GM21447 (cell line): ENCODE data around the gene TEK.
"Not testable (repeated sequence)": the region's sequence is repeated elsewhere in the genome, so short reads cannot be mapped to it uniquely, and the experiment has no call there.

Source experiments
- ATAC-seq: cut with Tn5 transposase; IDR thresholded peaks from one replicate; pipeline ENCODE4 v1.9.1; 2021; ENCODE audit not compliant: unreplicated experiment

TEK gene

DNA sequence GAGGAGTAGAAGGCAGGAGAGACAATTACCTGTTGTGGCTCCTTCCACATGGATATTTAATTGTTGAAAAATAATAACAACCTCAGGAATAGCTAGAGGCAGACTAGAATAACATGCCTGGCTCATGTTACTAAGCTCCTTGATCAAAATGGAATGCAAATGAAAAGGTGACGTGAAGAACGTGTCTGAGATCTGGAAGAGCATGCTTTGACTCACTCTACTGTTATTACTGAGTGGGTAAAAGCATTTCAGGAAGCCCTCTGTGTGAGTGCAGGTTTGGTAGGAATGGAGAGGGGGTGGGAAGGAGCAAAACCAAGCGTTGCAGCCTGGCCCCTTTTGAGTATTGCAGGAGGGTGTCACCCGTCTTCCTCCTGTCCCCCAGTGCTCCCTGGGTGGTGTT is 103.2 kb downstream of the TEK start:
- no peak for ATAC-seq

DNA sequence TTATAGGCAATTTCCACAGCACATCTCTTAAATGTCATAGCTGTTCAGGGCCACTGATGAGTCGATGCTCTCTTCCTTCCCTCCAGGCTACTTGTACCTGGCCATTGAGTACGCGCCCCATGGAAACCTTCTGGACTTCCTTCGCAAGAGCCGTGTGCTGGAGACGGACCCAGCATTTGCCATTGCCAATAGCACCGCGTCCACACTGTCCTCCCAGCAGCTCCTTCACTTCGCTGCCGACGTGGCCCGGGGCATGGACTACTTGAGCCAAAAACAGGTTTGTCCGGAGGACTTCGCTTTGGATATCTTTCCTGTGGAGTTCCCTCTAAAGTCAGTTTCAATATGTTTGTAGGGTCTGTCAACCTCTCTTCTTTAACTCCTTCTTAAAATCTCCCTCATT is 103.6 kb downstream of the TEK start:
- ATAC-seq, result no peak

GRCh38 chr9:27227192-27227591 is 118.2 kb downstream of the TEK start:
- no peak for ATAC-seq

DNA sequence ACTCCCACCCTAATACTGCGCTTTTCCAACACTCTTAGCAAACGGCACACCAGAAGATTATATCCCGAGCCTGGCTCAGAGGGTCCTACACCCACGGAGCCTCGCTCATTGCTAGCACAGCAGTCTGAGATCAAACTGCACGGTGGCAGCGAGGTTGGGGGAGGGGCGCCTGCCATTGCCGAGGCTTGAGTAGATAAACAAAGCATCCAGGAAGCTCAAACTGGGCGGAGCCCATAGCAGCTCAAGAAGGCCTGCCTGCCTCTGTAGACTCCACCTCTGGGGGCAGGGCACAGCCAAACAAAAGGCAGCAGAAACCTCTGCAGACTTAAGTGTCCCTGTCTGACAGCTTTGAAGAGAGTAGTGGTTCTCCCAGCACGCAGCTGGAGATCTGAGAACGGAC is 130.6 kb downstream of the TEK start:
- ATAC-seq, result not testable (repeated sequence)

DNA sequence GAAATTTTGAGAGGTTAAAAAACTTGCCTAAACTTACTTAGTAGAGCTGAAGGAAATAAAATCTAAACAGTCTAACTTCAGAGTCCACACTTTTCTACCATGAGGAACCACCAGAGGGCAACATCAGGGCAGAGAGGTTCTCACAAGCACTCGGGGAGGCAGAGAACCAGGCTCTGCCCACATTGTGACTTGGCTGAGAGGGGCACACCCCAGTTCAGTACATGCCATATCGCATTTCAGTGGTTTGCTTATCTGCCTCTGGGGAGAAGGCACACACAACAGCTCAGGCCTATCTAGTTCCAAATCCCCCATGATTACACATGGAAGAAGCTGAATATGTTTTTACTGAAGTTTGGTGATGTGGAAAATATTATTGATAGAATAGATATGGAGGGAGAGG is 138.7 kb downstream of the TEK start:
- peak; percentile 60 for ATAC-seq

- no peak for ATAC-seq
These were observed 139.7 kb downstream of the TEK start for GRCh38 chr9:27248702-27249101.

GRCh38 chr9:27258662-27259061 is 149.6 kb downstream of the TEK start:
- ATAC-seq, result no peak

DNA sequence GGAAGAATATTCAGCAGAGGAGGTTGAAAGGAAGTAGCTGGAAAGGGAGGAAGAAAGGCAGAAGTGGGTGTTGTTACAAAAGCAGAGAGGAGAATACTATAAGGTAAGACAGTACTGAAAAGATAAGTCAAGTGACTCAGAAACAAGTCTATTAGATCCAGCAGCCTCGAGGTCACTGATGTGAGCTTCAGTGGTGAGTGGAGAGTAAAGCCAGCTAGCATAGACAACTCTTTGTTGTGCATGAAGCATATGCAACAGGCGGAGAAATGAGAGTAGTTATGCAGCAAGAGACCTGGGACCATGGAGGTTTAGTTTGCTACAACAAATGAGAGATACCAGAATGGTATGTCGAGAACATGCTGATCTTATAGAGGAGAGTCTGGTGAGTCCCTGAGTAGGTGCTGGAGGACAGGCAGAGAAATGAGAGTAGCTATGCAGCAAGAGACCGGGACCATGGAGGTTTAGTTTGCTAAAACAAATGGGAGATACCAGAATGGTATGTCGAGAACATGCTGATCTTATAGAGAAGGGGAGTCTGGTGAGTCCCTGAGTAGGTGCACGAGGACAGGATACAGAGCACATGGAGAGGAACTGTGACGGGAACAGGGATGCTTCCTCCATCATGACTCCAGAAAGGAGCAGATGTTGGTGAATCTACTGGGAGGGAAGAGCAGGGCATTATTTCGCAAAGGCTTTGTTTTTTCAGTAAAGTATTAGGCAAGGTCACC is 151.9 kb downstream of the TEK start:
- ATAC-seq, result no peak

DNA sequence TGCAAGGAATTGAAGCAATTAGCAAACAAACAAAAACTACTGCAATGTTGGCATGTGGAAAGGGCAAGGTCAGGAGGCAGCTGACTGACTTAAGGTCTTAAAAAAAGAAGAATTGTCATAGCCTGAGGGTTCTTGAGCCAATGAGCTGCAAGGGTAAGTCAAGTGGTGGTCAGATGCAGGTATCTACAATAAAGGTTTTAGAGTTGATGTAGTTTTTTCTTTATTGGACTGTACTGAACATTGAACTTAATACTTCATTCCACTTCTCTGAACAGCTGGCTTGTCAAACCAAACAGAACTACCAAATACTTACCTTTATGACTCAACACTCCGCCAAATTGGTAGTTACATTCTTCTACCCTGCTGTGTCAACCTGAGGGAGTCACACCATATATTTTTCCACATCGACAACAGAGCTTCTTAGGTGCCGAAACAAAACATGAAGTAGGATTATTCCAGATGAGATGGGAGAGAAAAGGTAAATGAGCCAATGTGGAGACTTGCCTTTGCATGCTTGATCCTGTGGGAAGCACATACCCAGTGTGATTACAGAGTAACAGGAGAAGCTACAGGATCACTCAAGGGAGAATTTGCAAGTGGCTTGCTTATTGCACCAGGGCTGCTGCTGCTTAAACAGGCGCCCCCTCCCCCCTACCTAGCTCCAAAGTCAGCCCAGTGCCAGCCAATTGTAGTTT is 152.6 kb downstream of the TEK start:
- no peak for ATAC-seq

DNA sequence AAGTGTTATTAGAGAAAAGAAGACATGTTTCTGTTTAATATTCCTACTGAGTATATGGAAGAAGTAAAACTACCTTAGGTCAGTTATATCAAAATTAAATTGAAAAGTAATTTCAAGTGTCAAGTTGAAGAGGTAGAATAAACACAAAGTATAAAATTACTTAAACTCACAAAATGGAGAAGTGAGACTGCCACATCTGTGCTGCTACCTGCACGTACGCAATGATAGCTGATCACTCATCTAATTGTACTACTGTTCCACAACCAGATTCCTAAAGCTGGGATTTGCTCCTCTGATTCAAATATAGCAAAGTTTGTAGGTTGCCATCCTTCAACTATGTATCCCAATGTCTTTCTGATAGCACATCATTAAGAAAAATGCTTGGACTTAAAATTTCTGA is 163.1 kb downstream of the TEK start:
- ATAC-seq, result no peak

DNA sequence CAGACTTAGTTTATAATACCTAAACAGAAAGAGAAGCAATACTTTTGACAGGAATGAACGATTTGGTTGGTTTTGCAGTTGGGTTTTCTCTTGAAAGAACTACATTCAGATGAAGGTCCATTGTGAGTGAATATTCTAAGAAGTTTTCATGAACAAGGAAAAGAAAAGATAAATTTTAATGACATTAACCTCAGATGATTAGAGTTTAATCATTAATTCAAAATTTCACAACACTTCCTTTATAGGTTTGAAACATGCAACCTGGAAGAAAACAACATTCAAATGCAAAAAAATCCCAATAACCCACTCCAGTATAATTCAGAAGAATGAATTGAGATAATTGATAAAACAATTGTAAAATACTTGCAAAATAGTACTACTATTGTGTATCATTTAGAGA is 164.2 kb downstream of the TEK start:
- ATAC-seq, result no peak

DNA sequence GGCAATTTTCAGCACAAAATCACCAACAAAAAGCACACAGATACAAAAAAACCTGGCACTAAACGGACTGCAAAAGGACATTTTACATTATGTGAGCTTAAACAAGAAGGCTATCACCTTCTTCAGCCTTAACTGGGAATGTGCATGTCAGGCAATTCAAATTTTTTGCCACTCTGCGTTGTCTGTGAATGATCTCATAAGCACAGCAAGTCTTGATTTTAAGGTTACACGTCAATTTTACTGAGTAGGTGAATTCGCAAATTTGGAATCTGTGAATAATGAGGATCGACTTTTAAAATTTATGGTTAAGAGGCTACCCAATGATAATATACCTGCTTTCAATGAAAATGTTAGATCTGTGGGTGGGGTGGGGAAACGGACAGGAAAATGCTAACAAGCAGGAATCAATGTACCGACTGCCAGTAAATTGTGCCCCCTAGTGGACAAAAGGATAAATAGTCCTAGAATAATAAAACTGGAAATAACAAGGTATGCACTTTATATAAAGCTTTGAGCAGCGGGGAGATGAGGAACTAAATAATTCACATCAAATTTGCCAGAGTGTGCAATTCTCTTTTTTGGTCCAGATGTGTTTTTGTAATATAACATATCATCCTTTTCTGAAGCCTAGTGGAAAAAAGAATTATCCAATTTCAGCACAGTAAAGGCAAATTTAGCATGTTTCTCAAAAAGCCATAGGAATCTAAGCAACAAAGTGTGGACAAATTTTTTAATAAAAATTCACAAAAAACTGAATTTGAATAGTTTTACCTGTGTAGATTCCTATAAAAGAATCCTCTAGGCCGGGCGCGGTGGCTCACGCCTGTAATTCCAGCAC is 167.4 kb downstream of the TEK start:
- ATAC-seq, result no peak

DNA sequence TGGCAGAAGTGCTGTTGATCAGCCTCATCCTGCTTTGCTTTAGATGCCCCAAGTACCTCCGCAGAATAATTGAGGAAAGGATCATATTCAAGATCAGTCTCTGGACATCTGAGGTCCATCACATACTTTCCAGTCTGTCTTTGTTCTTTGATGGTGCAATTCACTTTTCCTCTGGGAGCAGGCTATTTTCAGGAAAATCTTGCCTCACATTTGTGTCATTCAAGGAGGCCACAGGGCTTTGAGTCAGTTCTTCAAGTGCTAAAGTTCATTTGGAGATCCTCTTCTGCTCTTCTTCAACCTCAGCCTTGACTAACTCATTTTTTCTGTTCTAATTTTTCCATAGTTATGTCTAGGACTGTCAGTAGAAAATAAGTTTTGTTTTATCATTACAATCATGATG is 169.3 kb downstream of the TEK start:
- ATAC-seq, result no peak

DNA sequence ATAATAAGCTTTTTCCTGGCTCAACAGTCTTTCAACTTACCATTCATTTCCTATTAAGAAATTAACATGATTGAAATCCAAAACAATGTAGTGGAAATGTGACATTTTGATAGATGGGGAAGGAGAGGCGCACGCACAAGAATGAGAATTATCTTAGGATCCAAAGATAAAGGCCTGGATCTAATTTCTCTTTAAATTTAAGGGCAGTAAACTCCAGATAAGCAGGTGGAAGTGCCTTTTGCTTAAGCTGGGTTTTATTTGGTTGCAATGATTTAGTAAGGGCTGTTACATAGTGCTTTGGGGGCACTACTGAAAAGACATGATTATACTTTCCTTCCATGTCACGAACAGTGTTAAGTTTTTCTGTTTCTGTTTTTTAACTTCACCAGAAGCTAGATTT is 170.6 kb downstream of the TEK start:
- no peak for ATAC-seq
